GM23338 (cell line): ENCODE results near the gene CAPNS1. TPM values are rescaled to one million over a fixed set of nuclear protein-coding genes. Genes with fewer than 3 reads are reported as not detected.

ENCODE experiments used
- ATAC-seq: fragments of 200-7000 bp; cut with Tn5 transposase; 3 replicates; pipeline ENCODE4 v1.9.1; 2020
- DNase-seq: peaks from one replicate; pipeline ENCODE4 v3.0.0-alpha.2; 2015; ENCODE audit warnings: low spot score
- H2AFZ ChIP-seq: fragments of 200-600 bp; sonication (generic); 2 replicates; pipeline ENCODE4 v1.8.0; 2016; ENCODE audit warnings: antibody characterized with exemption, mild to moderate bottlenecking, moderate library complexity
- H3F3A ChIP-seq: fragments of 200-600 bp; sonication (generic); replicated peaks from 2 replicates; pipeline ENCODE4 v1.8.0; 2017; ENCODE audit warnings: antibody characterized with exemption, mixed run types, low read depth
- H3K27ac ChIP-seq: fragments of 200-600 bp; sonication (generic); 2 replicates; pipeline ENCODE4 v1.6.1; 2016; ENCODE audit warnings: low read depth
- H3K27me3 ChIP-seq: fragments of 200-600 bp; sonication (generic); 2 replicates; pipeline ENCODE4 v1.8.0; 2016; ENCODE audit warnings: mild to moderate bottlenecking, mixed run types, moderate library complexity; ENCODE audit not compliant: insufficient read depth
- H3K36me3 ChIP-seq: fragments of 200-600 bp; sonication (generic); 2 replicates; pipeline ENCODE4 v1.8.0; 2016; ENCODE audit warnings: mild to moderate bottlenecking; ENCODE audit not compliant: insufficient read depth
- H3K4me1 ChIP-seq: fragments of 200-600 bp; sonication (generic); 2 replicates; pipeline ENCODE4 v1.8.0; 2016; ENCODE audit warnings: mild to moderate bottlenecking, moderate library complexity; ENCODE audit not compliant: insufficient read depth
- H3K4me2 ChIP-seq: fragments of 200-600 bp; sonication (generic); 2 replicates; pipeline ENCODE4 v1.7.1; 2017; ENCODE audit warnings: mixed run types
- H3K4me3 ChIP-seq: fragments of 200-600 bp; sonication (generic); 2 replicates; pipeline ENCODE4 v1.6.1; 2016; ENCODE audit warnings: mixed run types
- H3K79me2 ChIP-seq: fragments of 200-600 bp; sonication (generic); replicated peaks from 2 replicates; pipeline ENCODE4 v1.8.0; 2017; ENCODE audit warnings: mild to moderate bottlenecking; ENCODE audit not compliant: insufficient read depth
- H3K9me2 ChIP-seq: fragments of 200-600 bp; sonication (generic); 2 replicates; pipeline ENCODE4 v1.8.0; 2017; ENCODE audit not compliant: insufficient read depth
- H4K20me1 ChIP-seq: fragments of 200-600 bp; sonication (generic); replicated peaks from 2 replicates; pipeline ENCODE4 v1.8.0; 2017; ENCODE audit warnings: mild to moderate bottlenecking; ENCODE audit not compliant: insufficient read depth
- H3K27ac Mint-ChIP-seq: 2 replicates; pipeline ENCODE4 v1.8.0; 2020; ENCODE audit warnings: inconsistent platforms, mild to moderate bottlenecking, moderate library complexity, mixed read lengths
- H3K27me3 Mint-ChIP-seq: 3 replicates; pipeline ENCODE4 v1.8.0; 2022; ENCODE audit warnings: low read depth, mild to moderate bottlenecking, moderate library complexity, mixed read lengths, inconsistent platforms; ENCODE audit not compliant: insufficient read depth, poor library complexity
- H3K36me3 Mint-ChIP-seq: 3 replicates; pipeline ENCODE4 v1.8.0; 2021; ENCODE audit warnings: low read depth, mild to moderate bottlenecking, inconsistent platforms, moderate library complexity, mixed read lengths
- H3K4me1 Mint-ChIP-seq: 3 replicates; pipeline ENCODE4 v1.8.0; 2020; ENCODE audit warnings: mild to moderate bottlenecking, inconsistent platforms, mixed read lengths
- H3K4me3 Mint-ChIP-seq: 3 replicates; pipeline ENCODE4 v1.8.0; 2021; ENCODE audit warnings: moderate library complexity, mild to moderate bottlenecking, inconsistent platforms, mixed read lengths
- H3K9me3 Mint-ChIP-seq: 3 replicates; pipeline ENCODE4 v1.8.0; 2020; ENCODE audit warnings: moderate library complexity, mild to moderate bottlenecking, inconsistent platforms, mixed read lengths
- CREB1 ChIP-seq: fragments of 250-450 bp; sonication (Bioruptor Pico); IDR thresholded peaks from 2 replicates; pipeline ENCODE4 v1.5.0; 2020; ENCODE audit warnings: low read depth, mild to moderate bottlenecking, moderate library complexity
- EZH2 ChIP-seq: fragments of 200-600 bp; sonication (generic); IDR thresholded peaks from one replicate; pipeline ENCODE4 v1.8.0; 2017; ENCODE audit warnings: antibody characterized with exemption, mild to moderate bottlenecking, low read depth; ENCODE audit not compliant: unreplicated experiment
- EZH2phosphoT487 ChIP-seq: fragments of 200-600 bp; sonication (generic); IDR thresholded peaks from one replicate; pipeline ENCODE4 v1.8.1; 2018; ENCODE audit warnings: antibody characterized with exemption; ENCODE audit not compliant: unreplicated experiment
- JUNB ChIP-seq: IDR thresholded peaks from one replicate; pipeline ENCODE4 v1.6.1; 2016; ENCODE audit warnings: antibody characterized with exemption; ENCODE audit not compliant: unreplicated experiment
- NANOG ChIP-seq: IDR thresholded peaks from 2 replicates; pipeline ENCODE4 v1.6.1; 2016; ENCODE audit warnings: antibody characterized with exemption, borderline replicate concordance
- POLR2AphosphoS5 ChIP-seq: IDR thresholded peaks from 2 replicates; pipeline ENCODE4 v1.6.1; 2016; ENCODE audit warnings: antibody characterized with exemption, low read depth
- STAT1 ChIP-seq: IDR thresholded peaks from one replicate; pipeline ENCODE4 v1.6.1; 2016; ENCODE audit warnings: antibody characterized with exemption; ENCODE audit not compliant: unreplicated experiment
- ZNF114 ChIP-seq: fragments of 250-450 bp; sonication (Bioruptor Pico); IDR thresholded peaks from 2 replicates; pipeline ENCODE4 v1.5.0; 2020; ENCODE audit warnings: mild to moderate bottlenecking, moderate library complexity
- ZNF331 ChIP-seq: fragments of 250-450 bp; sonication (Bioruptor Pico); IDR thresholded peaks from 2 replicates; pipeline ENCODE4 v1.5.0; 2020; ENCODE audit warnings: low read depth, mild to moderate bottlenecking, moderate library complexity
- polyA plus RNA-seq: library from polyadenylated mRNA; unstranded; fragments of >200 nt; fragmentation: Nextera tagmentation; extraction: Ambion mirVana; gene quantifications from 2 replicates; pipeline ENCODE4 v1.2.1, GENCODE V29; 2016
- total RNA-seq: library from RNA; depleted of rRNA; stranded (reverse); fragments of >200 nt; shearing (Covaris generic); gene quantifications from 2 replicates; pipeline ENCODE4 v1.2.3, GENCODE V29; 2014
- TF ChIP-seq, protein P1 (sequence below): IDR thresholded peaks from 2 replicates; pipeline ENCODE4 v1.6.1; 2016; ENCODE audit warnings: antibody characterized with exemption
- TF ChIP-seq, protein P2 (sequence below), 2 experiments: fragments of 200-600 bp in 1 of 2; sonication (generic) in 1 of 2; conservative IDR thresholded peaks; 2 replicates each; pipeline versions ENCODE4 v1.5.1 to v1.6.1; 2016 to 2017; ENCODE audit warnings: antibody characterized with exemption in 2 of 2, low read depth in 2 of 2, mild to moderate bottlenecking in 2 of 2, moderate library complexity in 1 of 2
- TF ChIP-seq, protein P3 (sequence below): IDR thresholded peaks from one replicate; pipeline ENCODE4 v1.6.1; 2018; ENCODE audit warnings: antibody characterized with exemption; ENCODE audit not compliant: unreplicated experiment
- TF ChIP-seq, protein P4 (sequence below): fragments of 250-450 bp; sonication (Bioruptor Pico); IDR thresholded peaks from 2 replicates; pipeline ENCODE4 v1.5.0; 2020; ENCODE audit warnings: mild to moderate bottlenecking, moderate library complexity

The CAPNS1 gene
- total and polyA plus RNA-seq, 2 experiments from 2014 or later, result 123 to 227 TPM

DNA sequence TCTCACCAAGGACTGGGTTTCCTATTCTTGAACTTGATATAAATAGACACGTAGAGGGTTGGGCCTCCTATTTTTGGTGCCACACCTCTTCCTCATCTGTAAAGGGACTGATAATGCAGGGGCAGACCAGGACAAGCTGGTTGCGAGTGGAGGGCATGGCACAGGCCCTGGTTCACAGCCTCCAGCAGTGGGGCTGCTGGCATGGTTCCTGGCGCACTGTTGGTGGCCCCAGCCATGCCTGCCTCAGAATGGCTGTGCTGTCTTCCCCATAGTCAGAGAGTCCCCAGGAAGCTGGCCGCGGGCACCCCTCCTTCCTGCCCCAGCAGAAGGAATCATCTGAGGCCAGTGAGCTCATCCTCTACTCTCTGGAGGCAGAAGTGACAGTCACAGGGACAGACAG lies 39.4 kb upstream of the CAPNS1 start:
- H3K27ac Mint-ChIP-seq, result no peak overlapping the region
- no peak for ATAC-seq
- Histone ChIP-seq H3K79me2 (no peaks in the 10 kb centered on the region), H3K27ac (no peak overlapping the region), H3K27me3 (no peaks in the 10 kb centered on the region), H4K20me1 (no peaks in the 10 kb centered on the region), H2AFZ (no peak overlapping the region), H3K4me3 (no peak overlapping the region), H3K36me3 (peaks cover 12% of the 10 kb centered on the region; the same call in 1 of the 2 replicates), H3F3A (no peaks in the 10 kb centered on the region), H3K4me2 (no peak overlapping the region), H3K9me2 (no peaks in the 10 kb centered on the region), H3K4me1 (no peaks in the 10 kb centered on the region)
- H3K4me1 Mint-ChIP-seq, result no peaks in the 10 kb centered on the region
- H3K4me3 Mint-ChIP-seq, result no peak overlapping the region
- no peak for DNase-seq
- H3K9me3 Mint-ChIP-seq, result no peaks in the 10 kb centered on the region
- no peaks in the 10 kb centered on the region for H3K27me3 Mint-ChIP-seq
- TF ChIP-seq, protein P1, sequence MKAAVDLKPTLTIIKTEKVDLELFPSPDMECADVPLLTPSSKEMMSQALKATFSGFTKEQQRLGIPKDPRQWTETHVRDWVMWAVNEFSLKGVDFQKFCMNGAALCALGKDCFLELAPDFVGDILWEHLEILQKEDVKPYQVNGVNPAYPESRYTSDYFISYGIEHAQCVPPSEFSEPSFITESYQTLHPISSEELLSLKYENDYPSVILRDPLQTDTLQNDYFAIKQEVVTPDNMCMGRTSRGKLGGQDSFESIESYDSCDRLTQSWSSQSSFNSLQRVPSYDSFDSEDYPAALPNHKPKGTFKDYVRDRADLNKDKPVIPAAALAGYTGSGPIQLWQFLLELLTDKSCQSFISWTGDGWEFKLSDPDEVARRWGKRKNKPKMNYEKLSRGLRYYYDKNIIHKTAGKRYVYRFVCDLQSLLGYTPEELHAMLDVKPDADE, result no peak
- no peak for TF ChIP-seq STAT1
- TF ChIP-seq, protein P2, sequence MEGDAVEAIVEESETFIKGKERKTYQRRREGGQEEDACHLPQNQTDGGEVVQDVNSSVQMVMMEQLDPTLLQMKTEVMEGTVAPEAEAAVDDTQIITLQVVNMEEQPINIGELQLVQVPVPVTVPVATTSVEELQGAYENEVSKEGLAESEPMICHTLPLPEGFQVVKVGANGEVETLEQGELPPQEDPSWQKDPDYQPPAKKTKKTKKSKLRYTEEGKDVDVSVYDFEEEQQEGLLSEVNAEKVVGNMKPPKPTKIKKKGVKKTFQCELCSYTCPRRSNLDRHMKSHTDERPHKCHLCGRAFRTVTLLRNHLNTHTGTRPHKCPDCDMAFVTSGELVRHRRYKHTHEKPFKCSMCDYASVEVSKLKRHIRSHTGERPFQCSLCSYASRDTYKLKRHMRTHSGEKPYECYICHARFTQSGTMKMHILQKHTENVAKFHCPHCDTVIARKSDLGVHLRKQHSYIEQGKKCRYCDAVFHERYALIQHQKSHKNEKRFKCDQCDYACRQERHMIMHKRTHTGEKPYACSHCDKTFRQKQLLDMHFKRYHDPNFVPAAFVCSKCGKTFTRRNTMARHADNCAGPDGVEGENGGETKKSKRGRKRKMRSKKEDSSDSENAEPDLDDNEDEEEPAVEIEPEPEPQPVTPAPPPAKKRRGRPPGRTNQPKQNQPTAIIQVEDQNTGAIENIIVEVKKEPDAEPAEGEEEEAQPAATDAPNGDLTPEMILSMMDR (conservative IDR thresholded peaks at IDR 0.05; ENCODE audit: low read depth in 2 of 2), result no peak
- TF ChIP-seq CREB1 (CRISPR knock-in tag), result no peak
- TF ChIP-seq EZH2, result no peak
- TF ChIP-seq ZNF331 (CRISPR knock-in tag), result no peak
- TF ChIP-seq POLR2AphosphoS5, result no peak
- TF ChIP-seq EZH2phosphoT487, result no peak
- TF ChIP-seq, protein P3, sequence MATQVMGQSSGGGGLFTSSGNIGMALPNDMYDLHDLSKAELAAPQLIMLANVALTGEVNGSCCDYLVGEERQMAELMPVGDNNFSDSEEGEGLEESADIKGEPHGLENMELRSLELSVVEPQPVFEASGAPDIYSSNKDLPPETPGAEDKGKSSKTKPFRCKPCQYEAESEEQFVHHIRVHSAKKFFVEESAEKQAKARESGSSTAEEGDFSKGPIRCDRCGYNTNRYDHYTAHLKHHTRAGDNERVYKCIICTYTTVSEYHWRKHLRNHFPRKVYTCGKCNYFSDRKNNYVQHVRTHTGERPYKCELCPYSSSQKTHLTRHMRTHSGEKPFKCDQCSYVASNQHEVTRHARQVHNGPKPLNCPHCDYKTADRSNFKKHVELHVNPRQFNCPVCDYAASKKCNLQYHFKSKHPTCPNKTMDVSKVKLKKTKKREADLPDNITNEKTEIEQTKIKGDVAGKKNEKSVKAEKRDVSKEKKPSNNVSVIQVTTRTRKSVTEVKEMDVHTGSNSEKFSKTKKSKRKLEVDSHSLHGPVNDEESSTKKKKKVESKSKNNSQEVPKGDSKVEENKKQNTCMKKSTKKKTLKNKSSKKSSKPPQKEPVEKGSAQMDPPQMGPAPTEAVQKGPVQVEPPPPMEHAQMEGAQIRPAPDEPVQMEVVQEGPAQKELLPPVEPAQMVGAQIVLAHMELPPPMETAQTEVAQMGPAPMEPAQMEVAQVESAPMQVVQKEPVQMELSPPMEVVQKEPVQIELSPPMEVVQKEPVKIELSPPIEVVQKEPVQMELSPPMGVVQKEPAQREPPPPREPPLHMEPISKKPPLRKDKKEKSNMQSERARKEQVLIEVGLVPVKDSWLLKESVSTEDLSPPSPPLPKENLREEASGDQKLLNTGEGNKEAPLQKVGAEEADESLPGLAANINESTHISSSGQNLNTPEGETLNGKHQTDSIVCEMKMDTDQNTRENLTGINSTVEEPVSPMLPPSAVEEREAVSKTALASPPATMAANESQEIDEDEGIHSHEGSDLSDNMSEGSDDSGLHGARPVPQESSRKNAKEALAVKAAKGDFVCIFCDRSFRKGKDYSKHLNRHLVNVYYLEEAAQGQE, result no peak
- TF ChIP-seq NANOG, result no peak
- no peak for TF ChIP-seq ZNF114 (CRISPR knock-in tag)
- TF ChIP-seq JUNB, result no peak
- TF ChIP-seq, protein P4, sequence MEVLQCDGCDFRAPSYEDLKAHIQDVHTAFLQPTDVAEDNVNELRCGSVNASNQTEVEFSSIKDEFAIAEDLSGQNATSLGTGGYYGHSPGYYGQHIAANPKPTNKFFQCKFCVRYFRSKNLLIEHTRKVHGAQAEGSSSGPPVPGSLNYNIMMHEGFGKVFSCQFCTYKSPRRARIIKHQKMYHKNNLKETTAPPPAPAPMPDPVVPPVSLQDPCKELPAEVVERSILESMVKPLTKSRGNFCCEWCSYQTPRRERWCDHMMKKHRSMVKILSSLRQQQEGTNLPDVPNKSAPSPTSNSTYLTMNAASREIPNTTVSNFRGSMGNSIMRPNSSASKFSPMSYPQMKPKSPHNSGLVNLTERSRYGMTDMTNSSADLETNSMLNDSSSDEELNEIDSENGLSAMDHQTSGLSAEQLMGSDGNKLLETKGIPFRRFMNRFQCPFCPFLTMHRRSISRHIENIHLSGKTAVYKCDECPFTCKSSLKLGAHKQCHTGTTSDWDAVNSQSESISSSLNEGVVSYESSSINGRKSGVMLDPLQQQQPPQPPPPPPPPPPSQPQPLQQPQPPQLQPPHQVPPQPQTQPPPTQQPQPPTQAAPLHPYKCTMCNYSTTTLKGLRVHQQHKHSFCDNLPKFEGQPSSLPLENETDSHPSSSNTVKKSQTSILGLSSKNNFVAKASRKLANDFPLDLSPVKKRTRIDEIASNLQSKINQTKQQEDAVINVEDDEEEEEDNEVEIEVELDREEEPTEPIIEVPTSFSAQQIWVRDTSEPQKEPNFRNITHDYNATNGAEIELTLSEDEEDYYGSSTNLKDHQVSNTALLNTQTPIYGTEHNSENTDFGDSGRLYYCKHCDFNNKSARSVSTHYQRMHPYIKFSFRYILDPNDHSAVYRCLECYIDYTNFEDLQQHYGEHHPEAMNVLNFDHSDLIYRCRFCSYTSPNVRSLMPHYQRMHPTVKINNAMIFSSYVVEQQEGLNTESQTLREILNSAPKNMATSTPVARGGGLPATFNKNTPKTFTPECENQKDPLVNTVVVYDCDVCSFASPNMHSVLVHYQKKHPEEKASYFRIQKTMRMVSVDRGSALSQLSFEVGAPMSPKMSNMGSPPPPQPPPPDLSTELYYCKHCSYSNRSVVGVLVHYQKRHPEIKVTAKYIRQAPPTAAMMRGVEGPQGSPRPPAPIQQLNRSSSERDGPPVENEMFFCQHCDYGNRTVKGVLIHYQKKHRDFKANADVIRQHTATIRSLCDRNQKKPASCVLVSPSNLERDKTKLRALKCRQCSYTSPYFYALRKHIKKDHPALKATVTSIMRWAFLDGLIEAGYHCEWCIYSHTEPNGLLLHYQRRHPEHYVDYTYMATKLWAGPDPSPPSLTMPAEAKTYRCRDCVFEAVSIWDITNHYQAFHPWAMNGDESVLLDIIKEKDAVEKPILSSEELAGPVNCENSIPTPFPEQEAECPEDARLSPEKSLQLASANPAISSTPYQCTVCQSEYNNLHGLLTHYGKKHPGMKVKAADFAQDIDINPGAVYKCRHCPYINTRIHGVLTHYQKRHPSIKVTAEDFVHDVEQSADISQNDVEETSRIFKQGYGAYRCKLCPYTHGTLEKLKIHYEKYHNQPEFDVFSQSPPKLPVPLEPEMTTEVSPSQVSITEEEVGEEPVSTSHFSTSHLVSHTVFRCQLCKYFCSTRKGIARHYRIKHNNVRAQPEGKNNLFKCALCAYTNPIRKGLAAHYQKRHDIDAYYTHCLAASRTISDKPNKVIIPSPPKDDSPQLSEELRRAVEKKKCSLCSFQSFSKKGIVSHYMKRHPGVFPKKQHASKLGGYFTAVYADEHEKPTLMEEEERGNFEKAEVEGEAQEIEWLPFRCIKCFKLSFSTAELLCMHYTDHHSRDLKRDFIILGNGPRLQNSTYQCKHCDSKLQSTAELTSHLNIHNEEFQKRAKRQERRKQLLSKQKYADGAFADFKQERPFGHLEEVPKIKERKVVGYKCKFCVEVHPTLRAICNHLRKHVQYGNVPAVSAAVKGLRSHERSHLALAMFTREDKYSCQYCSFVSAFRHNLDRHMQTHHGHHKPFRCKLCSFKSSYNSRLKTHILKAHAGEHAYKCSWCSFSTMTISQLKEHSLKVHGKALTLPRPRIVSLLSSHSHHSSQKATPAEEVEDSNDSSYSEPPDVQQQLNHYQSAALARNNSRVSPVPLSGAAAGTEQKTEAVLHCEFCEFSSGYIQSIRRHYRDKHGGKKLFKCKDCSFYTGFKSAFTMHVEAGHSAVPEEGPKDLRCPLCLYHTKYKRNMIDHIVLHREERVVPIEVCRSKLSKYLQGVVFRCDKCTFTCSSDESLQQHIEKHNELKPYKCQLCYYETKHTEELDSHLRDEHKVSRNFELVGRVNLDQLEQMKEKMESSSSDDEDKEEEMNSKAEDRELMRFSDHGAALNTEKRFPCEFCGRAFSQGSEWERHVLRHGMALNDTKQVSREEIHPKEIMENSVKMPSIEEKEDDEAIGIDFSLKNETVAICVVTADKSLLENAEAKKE (CRISPR knock-in tag), result no peak
- peaks cover 55% of the 10 kb centered on the region for H3K36me3 Mint-ChIP-seq
